ENCODE measurements around the gene COX18.
A peak's percentile ranks its signal among the peaks of the same experiment; 100 is the strongest.

Gene COX18

GRCh38 chr4:73090738-73091137 is 21.2 kb upstream of the COX18 start:
- Histone ChIP-seq H3K36me3 (ENCODE audit: insufficient read depth, low read length) (peaks cover 73% of the 10 kb centered on the region), H3K27ac (no peak overlapping the region), H3K4me3 (no peak overlapping the region), H3K9ac (ENCODE audit: insufficient read length) (no peak overlapping the region), H3K9me3 (ENCODE audit: low read depth, low read length) (no peaks in the 10 kb centered on the region)
- no peak for DNase-seq (ENCODE audit: low read depth, low spot score)
- TF ChIP-seq FOXP2 (optimal IDR thresholded peaks at IDR 0.05; ENCODE audit: control extremely low read depth, extremely low read length, insufficient read depth) (no peak), POLR2AphosphoS5 (IDR thresholded peaks at IDR 0.05; ENCODE audit: borderline replicate concordance, low read depth, low read length) (no peak), EZH2 (IDR thresholded peaks at IDR 0.05) (no peak)

DNA sequence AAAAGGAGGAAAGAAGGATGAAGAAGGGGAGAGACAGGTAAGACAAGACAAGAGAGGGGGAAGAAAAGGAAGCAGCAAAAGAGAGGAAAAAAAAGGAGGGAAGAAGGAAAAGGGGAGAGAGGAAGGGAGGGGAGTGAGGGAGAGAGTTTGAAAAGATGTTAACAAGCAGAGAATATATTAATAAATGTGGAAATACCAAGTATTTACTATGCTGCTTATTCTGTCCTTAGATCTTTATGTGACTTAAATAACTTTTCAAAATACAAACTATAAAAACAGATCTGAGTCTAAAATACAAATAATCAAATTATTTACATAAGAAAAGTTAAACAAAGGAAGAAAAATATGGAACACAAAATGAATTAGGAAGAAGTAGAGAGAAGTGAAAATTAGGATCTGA is 18.4 kb upstream of the COX18 start:
- H3K9me3 ChIP-seq (ENCODE audit: low read depth, low read length) = no peaks in the 10 kb centered on the region
- H3K9ac ChIP-seq (ENCODE audit: insufficient read length) = no peak overlapping the region
- no peak for DNase-seq (ENCODE audit: low read depth, low spot score)
- H3K36me3 ChIP-seq (ENCODE audit: insufficient read depth, low read length) = peaks cover 77% of the 10 kb centered on the region
- H3K4me3 ChIP-seq = no peak overlapping the region
- TF ChIP-seq FOXP2 (optimal IDR thresholded peaks at IDR 0.05; ENCODE audit: control extremely low read depth, extremely low read length, insufficient read depth) = no peak
- no peak for TF ChIP-seq POLR2AphosphoS5 (IDR thresholded peaks at IDR 0.05; ENCODE audit: borderline replicate concordance, low read depth, low read length)
- TF ChIP-seq EZH2 (IDR thresholded peaks at IDR 0.05) = no peak
- H3K27ac ChIP-seq = peak overlapping the region; percentile 50; the same call in 1 of the 2 replicates

GRCh38 chr4:73086095-73086868 is 16.8 kb upstream of the COX18 start:
- Histone ChIP-seq H3K27ac (no peak overlapping the region), H3K36me3 (ENCODE audit: insufficient read depth, low read length) (peaks cover 73% of the 10 kb centered on the region), H3K4me3 (no peak overlapping the region), H3K9me3 (ENCODE audit: low read depth, low read length) (no peaks in the 10 kb centered on the region), H3K9ac (ENCODE audit: insufficient read length) (no peak overlapping the region)
- no peak for DNase-seq (ENCODE audit: low read depth, low spot score)
- no peak for TF ChIP-seq POLR2AphosphoS5 (IDR thresholded peaks at IDR 0.05; ENCODE audit: borderline replicate concordance, low read depth, low read length)
- no peak for TF ChIP-seq FOXP2 (optimal IDR thresholded peaks at IDR 0.05; ENCODE audit: control extremely low read depth, extremely low read length, insufficient read depth)
- TF ChIP-seq EZH2 (IDR thresholded peaks at IDR 0.05) = no peak

DNA sequence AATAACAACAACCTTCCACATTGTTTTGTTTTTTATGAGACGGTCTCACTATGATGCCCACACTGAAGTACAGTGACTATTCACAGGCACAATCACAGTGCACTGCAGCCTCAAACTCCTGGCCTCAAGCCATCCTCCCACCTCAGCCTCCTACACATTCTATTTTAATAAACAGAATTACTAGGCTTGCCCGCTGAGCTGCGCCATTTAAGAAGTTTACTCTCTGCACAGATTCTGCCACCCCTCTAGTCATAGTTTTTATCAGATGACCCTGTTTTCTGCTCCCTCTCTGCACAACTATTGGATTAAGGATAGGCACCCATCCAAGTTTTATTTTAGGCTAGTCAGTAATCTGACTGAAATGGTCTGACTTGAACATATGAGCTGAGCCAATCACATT is 11.3 kb upstream of the COX18 start:
- H3K27ac ChIP-seq = no peak overlapping the region
- no peak for DNase-seq (ENCODE audit: low read depth, low spot score)
- no peaks in the 10 kb centered on the region for H3K9me3 ChIP-seq (ENCODE audit: low read depth, low read length)
- TF ChIP-seq EZH2 (IDR thresholded peaks at IDR 0.05) (no peak), POLR2AphosphoS5 (IDR thresholded peaks at IDR 0.05; ENCODE audit: borderline replicate concordance, low read depth, low read length) (no peak), FOXP2 (optimal IDR thresholded peaks at IDR 0.05; ENCODE audit: control extremely low read depth, extremely low read length, insufficient read depth) (no peak)
- H3K9ac ChIP-seq (ENCODE audit: insufficient read length) = no peak overlapping the region
- H3K36me3 ChIP-seq (ENCODE audit: insufficient read depth, low read length) = peaks cover 88% of the 10 kb centered on the region
- H3K4me3 ChIP-seq = no peak overlapping the region

GRCh38 chr4:73075832-73076231 is 6.3 kb upstream of the COX18 start:
- Histone ChIP-seq H3K4me3 (no peak overlapping the region), H3K9me3 (ENCODE audit: low read depth, low read length) (no peaks in the 10 kb centered on the region), H3K9ac (ENCODE audit: insufficient read length) (no peak overlapping the region), H3K36me3 (ENCODE audit: insufficient read depth, low read length) (peaks cover 80% of the 10 kb centered on the region), H3K27ac (no peak overlapping the region)
- no peak for DNase-seq (ENCODE audit: low read depth, low spot score)
- TF ChIP-seq FOXP2 (optimal IDR thresholded peaks at IDR 0.05; ENCODE audit: control extremely low read depth, extremely low read length, insufficient read depth) = no peak
- TF ChIP-seq EZH2 (IDR thresholded peaks at IDR 0.05) = no peak
- TF ChIP-seq POLR2AphosphoS5 (IDR thresholded peaks at IDR 0.05; ENCODE audit: borderline replicate concordance, low read depth, low read length) = no peak

GRCh38 chr4:73070074-73070390 is 516 bp upstream of the COX18 start:
- DNase-seq (ENCODE audit: low read depth, low spot score) = peak; percentile 35
- H3K27ac ChIP-seq = peak overlapping the region; percentile 97

GRCh38 chr4:73068491-73069337 is 802 bp downstream of the COX18 start:
- Histone ChIP-seq H3K36me3 (ENCODE audit: insufficient read depth, low read length) (peaks cover 25% of the 10 kb centered on the region), H3K9me3 (ENCODE audit: low read depth, low read length) (no peaks in the 10 kb centered on the region), H3K4me3 (peak overlapping the region; percentile 85), H3K27ac (peak overlapping the region; percentile 97), H3K9ac (ENCODE audit: insufficient read length) (peak overlapping the region; percentile 88)
- DNase-seq (ENCODE audit: low read depth, low spot score) = peak; percentile 28
- TF ChIP-seq EZH2 (IDR thresholded peaks at IDR 0.05) = no peak
- TF ChIP-seq POLR2AphosphoS5 (IDR thresholded peaks at IDR 0.05; ENCODE audit: borderline replicate concordance, low read depth, low read length) = peak; percentile 25; the same call in 1 of the 2 replicates

More at GRCh38 chr4:73070074-73070390, 516 bp upstream of the COX18 start:
- no peaks in the 10 kb centered on the region for H3K9me3 ChIP-seq (ENCODE audit: low read depth, low read length)
- H3K36me3 ChIP-seq (ENCODE audit: insufficient read depth, low read length) = peaks cover 30% of the 10 kb centered on the region
- peak overlapping the region; percentile 88 for H3K9ac ChIP-seq (ENCODE audit: insufficient read length)
- H3K4me3 ChIP-seq = peak overlapping the region; percentile 85
- TF ChIP-seq POLR2AphosphoS5 (IDR thresholded peaks at IDR 0.05; ENCODE audit: borderline replicate concordance, low read depth, low read length) = no peak
- TF ChIP-seq EZH2 (IDR thresholded peaks at IDR 0.05) = no peak
- TF ChIP-seq FOXP2 (optimal IDR thresholded peaks at IDR 0.05; ENCODE audit: control extremely low read depth, extremely low read length, insufficient read depth) = no peak

DNA sequence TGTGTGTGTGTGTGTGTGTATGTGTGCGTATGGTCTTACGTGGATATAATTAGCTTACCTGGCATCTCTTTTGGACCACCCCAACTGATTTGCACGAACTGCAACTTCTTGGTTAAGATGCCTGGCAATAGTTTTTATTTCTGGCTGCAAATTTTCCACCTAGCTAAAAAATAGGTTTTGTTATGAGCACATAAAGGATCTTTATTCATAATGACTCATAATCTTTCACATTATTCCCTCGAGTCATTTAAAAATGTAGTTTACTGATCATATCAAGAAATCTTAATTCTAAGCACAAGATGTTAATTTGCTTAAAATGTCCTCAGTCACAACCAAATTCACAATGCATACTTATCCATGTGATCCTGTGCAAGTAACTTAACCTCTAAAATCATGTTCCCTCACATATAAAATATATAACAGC is 1.5 kb downstream of the COX18 start:
- TF ChIP-seq EZH2 (IDR thresholded peaks at IDR 0.05) = no peak
- no peak for TF ChIP-seq POLR2AphosphoS5 (IDR thresholded peaks at IDR 0.05; ENCODE audit: borderline replicate concordance, low read depth, low read length)
- TF ChIP-seq FOXP2 (optimal IDR thresholded peaks at IDR 0.05; ENCODE audit: control extremely low read depth, extremely low read length, insufficient read depth) = no peak
- DNase-seq (ENCODE audit: low read depth, low spot score) = peak; percentile 16
- peak overlapping the region; percentile 85 for H3K4me3 ChIP-seq

More for the DNA sequence above, 1.5 kb downstream of the COX18 start:
- Histone ChIP-seq H3K27ac (peak overlapping the region; percentile 97), H3K9me3 (ENCODE audit: low read depth, low read length) (no peaks in the 10 kb centered on the region), H3K9ac (ENCODE audit: insufficient read length) (peak overlapping the region; percentile 88), H3K36me3 (ENCODE audit: insufficient read depth, low read length) (peaks cover 21% of the 10 kb centered on the region)

Measured in SK-N-MC (cell line).